ENCODE measurements around the gene ATG16L2.
"Not testable (repeated sequence)": the region's sequence is repeated elsewhere in the genome, so short reads cannot be mapped to it uniquely, and the experiment has no call there.

GRCh38 chr11:72858267-72858666 lies 44.1 kb downstream of the ATG16L2 start:
- TF ChIP-seq RELA (IDR thresholded peaks at IDR 0.05; ENCODE audit: borderline replicate concordance, partially characterized antibody); POLR2AphosphoS5 (IDR thresholded peaks at IDR 0.05; ENCODE audit: low read length); POLR2AphosphoS2 (IDR thresholded peaks at IDR 0.05; ENCODE audit: low read depth, low read length); POLR2A (IDR thresholded peaks at IDR 0.05; ENCODE audit: low read depth, low read length); SIN3A (IDR thresholded peaks at IDR 0.05; ENCODE audit: low read depth, low read length); RAD21 (IDR thresholded peaks at IDR 0.05; ENCODE audit: insufficient read depth, low read depth, low read length); SPI1 (IDR thresholded peaks at IDR 0.05; ENCODE audit: borderline replicate concordance, insufficient read depth, low read depth, low read length); TCF12 (IDR thresholded peaks at IDR 0.05; ENCODE audit: low read depth, low read length); NFXL1 (IDR thresholded peaks at IDR 0.05; ENCODE audit: borderline replicate concordance); CREB1 (IDR thresholded peaks at IDR 0.05; ENCODE audit: low read depth); EP300 (IDR thresholded peaks at IDR 0.05; ENCODE audit: borderline replicate concordance in 1 of 2, control insufficient read depth in 1 of 2, low read depth in 2 of 2, low read length in 2 of 2); EZH2 (IDR thresholded peaks at IDR 0.05; ENCODE audit: borderline replicate concordance, control insufficient read depth, low read depth, low read length): not testable (repeated sequence)
- TF ChIP-seq, protein P1, sequence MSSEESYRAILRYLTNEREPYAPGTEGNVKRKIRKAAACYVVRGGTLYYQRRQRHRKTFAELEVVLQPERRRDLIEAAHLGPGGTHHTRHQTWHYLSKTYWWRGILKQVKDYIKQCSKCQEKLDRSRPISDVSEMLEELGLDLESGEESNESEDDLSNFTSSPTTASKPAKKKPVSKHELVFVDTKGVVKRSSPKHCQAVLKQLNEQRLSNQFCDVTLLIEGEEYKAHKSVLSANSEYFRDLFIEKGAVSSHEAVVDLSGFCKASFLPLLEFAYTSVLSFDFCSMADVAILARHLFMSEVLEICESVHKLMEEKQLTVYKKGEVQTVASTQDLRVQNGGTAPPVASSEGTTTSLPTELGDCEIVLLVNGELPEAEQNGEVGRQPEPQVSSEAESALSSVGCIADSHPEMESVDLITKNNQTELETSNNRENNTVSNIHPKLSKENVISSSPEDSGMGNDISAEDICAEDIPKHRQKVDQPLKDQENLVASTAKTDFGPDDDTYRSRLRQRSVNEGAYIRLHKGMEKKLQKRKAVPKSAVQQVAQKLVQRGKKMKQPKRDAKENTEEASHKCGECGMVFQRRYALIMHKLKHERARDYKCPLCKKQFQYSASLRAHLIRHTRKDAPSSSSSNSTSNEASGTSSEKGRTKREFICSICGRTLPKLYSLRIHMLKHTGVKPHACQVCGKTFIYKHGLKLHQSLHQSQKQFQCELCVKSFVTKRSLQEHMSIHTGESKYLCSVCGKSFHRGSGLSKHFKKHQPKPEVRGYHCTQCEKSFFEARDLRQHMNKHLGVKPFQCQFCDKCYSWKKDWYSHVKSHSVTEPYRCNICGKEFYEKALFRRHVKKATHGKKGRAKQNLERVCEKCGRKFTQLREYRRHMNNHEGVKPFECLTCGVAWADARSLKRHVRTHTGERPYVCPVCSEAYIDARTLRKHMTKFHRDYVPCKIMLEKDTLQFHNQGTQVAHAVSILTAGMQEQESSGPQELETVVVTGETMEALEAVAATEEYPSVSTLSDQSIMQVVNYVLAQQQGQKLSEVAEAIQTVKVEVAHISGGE (CRISPR knock-in tag; IDR thresholded peaks at IDR 0.05): not testable (repeated sequence)
